SK-N-SH treated with all-trans-retinoic acid at 6 μM for 48 hours (cell line): ENCODE data around the gene CHKA.

ENCODE experiments used
- ATAC-seq: fragments of 200-7000 bp; cut with Tn5 transposase; 3 replicates; pipeline ENCODE4 v1.9.1; 2020; ENCODE audit warnings: mild to moderate bottlenecking, moderate library complexity
- GLIS3 ChIP-seq: fragments of 250-450 bp; sonication (Bioruptor Pico); IDR thresholded peaks from 2 replicates; pipeline ENCODE4 v1.5.0; 2020; ENCODE audit warnings: mild to moderate bottlenecking, moderate library complexity
- ISL1 ChIP-seq: fragments of 250-450 bp; sonication (Bioruptor Pico); IDR thresholded peaks from 2 replicates; pipeline ENCODE4 v2.1.2; 2022; ENCODE audit warnings: mild to moderate bottlenecking, moderate library complexity
- TOX ChIP-seq: fragments of 250-450 bp; sonication (Bioruptor Pico); IDR thresholded peaks from 2 replicates; pipeline ENCODE4 v1.8.0; 2021; ENCODE audit warnings: mild to moderate bottlenecking, moderate library complexity, borderline replicate concordance
- ZFP3 ChIP-seq: fragments of 250-450 bp; sonication (Bioruptor Pico); IDR thresholded peaks from 2 replicates; pipeline ENCODE4 v1.5.0; 2020; ENCODE audit warnings: mild to moderate bottlenecking, moderate library complexity
- TF ChIP-seq, protein P1 (sequence below): fragments of 250-450 bp; sonication (Bioruptor Pico); IDR thresholded peaks from 2 replicates; pipeline ENCODE4 v1.5.0; 2020; ENCODE audit warnings: mild to moderate bottlenecking, moderate library complexity
- TF ChIP-seq, protein P2 (sequence below): fragments of 250-450 bp; sonication (Bioruptor Pico); IDR thresholded peaks from 2 replicates; pipeline ENCODE4 v1.5.1; 2021; ENCODE audit warnings: mild to moderate bottlenecking, moderate library complexity
- TF ChIP-seq, protein P3 (sequence below): fragments of 250-450 bp; sonication (Bioruptor Pico); IDR thresholded peaks from 2 replicates; pipeline ENCODE4 v1.8.0; 2021; ENCODE audit warnings: low read depth, mild to moderate bottlenecking, moderate library complexity, borderline replicate concordance

Gene CHKA

DNA sequence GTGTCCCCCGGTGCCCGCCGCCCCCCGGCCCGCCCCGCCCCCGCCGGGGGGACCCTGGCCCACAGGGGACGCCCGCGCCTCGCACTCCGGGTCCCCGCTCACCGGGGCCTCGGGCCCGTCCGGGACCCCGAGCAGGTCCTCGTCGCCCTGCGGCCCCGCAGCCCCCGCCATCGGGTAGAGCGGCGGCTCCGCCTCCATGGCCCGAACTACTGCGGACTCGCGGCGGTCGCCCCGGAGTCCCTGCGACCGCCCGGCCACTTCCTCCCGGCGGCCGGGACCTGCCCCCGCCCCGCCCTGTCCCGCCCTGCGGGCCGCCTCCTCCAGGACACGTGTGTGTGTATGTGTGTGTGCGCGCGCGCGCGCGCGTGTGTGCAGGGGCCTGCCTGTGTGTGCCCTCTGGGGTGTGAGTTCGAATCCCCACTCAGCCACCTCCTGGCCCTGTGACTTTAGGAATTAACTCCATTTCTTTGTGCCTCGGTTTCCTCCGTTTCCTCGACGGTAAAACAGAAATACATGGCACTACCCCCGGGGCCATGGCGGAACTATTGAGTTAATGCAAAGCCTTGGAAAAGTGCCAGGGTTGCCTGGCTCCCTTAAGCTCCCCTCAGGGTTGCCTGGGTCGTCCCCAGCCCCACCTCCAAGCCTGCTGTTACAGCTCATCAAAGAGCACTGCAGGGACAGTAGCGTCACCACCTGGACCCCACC lies 117.2 kb downstream of the CHKA start, which contains the start of gene UNC93B1:
Gene UNC93B1, minus strand, starts transcription at position 252 of the 705 bp plus-strand sequence. Its CDS starts 54 bp downstream, at position 198.
- peak; percentile 94 for ATAC-seq
- TF ChIP-seq TOX (CRISPR knock-in tag) (no peak), ZFP3 (CRISPR knock-in tag) (no peak), ISL1 (no peak)
- TF ChIP-seq, protein P1, sequence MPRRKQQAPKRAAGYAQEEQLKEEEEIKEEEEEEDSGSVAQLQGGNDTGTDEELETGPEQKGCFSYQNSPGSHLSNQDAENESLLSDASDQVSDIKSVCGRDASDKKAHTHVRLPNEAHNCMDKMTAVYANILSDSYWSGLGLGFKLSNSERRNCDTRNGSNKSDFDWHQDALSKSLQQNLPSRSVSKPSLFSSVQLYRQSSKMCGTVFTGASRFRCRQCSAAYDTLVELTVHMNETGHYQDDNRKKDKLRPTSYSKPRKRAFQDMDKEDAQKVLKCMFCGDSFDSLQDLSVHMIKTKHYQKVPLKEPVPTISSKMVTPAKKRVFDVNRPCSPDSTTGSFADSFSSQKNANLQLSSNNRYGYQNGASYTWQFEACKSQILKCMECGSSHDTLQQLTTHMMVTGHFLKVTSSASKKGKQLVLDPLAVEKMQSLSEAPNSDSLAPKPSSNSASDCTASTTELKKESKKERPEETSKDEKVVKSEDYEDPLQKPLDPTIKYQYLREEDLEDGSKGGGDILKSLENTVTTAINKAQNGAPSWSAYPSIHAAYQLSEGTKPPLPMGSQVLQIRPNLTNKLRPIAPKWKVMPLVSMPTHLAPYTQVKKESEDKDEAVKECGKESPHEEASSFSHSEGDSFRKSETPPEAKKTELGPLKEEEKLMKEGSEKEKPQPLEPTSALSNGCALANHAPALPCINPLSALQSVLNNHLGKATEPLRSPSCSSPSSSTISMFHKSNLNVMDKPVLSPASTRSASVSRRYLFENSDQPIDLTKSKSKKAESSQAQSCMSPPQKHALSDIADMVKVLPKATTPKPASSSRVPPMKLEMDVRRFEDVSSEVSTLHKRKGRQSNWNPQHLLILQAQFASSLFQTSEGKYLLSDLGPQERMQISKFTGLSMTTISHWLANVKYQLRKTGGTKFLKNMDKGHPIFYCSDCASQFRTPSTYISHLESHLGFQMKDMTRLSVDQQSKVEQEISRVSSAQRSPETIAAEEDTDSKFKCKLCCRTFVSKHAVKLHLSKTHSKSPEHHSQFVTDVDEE, result no peak
- TF ChIP-seq, protein P2, sequence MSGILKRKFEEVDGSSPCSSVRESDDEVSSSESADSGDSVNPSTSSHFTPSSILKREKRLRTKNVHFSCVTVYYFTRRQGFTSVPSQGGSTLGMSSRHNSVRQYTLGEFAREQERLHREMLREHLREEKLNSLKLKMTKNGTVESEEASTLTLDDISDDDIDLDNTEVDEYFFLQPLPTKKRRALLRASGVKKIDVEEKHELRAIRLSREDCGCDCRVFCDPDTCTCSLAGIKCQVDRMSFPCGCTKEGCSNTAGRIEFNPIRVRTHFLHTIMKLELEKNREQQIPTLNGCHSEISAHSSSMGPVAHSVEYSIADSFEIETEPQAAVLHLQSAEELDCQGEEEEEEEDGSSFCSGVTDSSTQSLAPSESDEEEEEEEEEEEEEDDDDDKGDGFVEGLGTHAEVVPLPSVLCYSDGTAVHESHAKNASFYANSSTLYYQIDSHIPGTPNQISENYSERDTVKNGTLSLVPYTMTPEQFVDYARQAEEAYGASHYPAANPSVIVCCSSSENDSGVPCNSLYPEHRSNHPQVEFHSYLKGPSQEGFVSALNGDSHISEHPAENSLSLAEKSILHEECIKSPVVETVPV (CRISPR knock-in tag), result no peak
- TF ChIP-seq, protein P3, sequence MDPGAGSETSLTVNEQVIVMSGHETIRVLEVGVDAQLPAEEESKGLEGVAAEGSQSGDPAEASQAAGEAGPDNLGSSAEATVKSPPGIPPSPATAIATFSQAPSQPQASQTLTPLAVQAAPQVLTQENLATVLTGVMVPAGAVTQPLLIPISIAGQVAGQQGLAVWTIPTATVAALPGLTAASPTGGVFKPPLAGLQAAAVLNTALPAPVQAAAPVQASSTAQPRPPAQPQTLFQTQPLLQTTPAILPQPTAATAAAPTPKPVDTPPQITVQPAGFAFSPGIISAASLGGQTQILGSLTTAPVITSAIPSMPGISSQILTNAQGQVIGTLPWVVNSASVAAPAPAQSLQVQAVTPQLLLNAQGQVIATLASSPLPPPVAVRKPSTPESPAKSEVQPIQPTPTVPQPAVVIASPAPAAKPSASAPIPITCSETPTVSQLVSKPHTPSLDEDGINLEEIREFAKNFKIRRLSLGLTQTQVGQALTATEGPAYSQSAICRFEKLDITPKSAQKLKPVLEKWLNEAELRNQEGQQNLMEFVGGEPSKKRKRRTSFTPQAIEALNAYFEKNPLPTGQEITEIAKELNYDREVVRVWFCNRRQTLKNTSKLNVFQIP (CRISPR knock-in tag), result no peak

DNA sequence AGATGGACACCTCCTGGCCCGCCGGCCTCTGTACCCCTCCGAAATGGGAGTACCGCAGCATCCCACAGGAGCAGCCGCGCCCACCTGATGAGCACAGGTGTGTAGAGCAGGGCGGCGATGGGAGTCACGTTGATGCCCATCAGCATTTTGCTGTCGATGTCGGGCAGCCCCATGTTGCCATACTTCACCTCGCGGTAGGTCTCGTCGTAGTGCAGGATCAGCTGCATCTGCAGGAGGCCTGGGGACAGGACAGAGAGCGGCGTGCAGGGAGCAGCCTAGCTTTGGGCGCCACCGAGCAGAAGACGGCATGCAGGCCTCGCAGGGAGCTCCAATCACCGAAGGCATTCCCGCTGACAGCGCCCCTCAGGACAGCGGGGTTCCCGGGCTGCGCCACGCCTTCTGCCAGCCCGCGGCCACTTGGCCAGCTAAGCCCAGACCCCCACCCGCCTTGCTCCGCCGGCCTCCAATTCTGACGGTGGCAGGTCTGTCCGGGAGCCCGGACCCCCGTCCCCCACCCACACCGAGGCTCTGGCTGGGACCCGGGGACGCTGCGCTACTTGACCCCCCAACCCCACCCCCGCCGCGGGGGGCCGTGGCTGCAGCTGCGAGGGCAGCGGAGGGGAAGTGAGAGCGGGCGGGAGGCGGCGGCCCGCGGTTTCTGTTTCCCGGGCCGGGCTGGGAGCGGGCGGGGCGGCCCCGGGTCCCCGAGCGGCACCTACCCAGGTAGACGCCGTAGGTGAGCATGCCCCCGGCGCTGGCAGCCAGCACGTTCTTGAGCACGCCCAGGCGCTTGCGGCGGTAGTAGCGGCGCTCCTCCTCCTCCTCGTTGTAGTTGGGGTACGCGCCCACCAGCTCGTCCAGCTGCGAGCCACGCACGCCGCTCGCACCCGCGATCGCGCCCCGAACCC lies 118.0 kb downstream of the CHKA start:
- peak; percentile 15 for ATAC-seq
- TF ChIP-seq GLIS3, result no peak
